ENCODE data around the gene THSD4.

Gene THSD4

GRCh38 chr15:71332431-71333004 is 217.2 kb downstream of the THSD4 start:
- Histone ChIP-seq H3K36me3 (replicated peaks) (no peaks in the 10 kb centered on the region), H3K4me1 (peaks cover 16% of the 10 kb centered on the region; the same call in 1 of the 2 replicates), H3K4me3 (no peak overlapping the region), H3K27me3 (ENCODE audit: low read depth) (no peaks in the 10 kb centered on the region), H3K9me3 (no peaks in the 10 kb centered on the region)
- in situ Hi-C loops (cut with MboI; ENCODE audit: low sequenced_read_pairs), result no loop called here
- DNase-seq (ENCODE audit: low spot score in 2 of 2), result no peak

GRCh38 chr15:71333136-71333700 is 217.9 kb downstream of the THSD4 start:
- Histone ChIP-seq H3K36me3 (replicated peaks) (no peaks in the 10 kb centered on the region), H3K9me3 (no peaks in the 10 kb centered on the region), H3K4me3 (no peak overlapping the region), H3K4me1 (peaks cover 16% of the 10 kb centered on the region; the same call in 1 of the 2 replicates), H3K27me3 (ENCODE audit: low read depth) (no peaks in the 10 kb centered on the region)
- DNase-seq (ENCODE audit: low spot score in 2 of 2), result no peak
- in situ Hi-C loops (cut with MboI; ENCODE audit: low sequenced_read_pairs), result no loop called here

- DNase-seq (ENCODE audit: low spot score in 2 of 2), result no peak
- Histone ChIP-seq H3K9me3 (no peaks in the 10 kb centered on the region), H3K4me3 (no peak overlapping the region), H3K4me1 (peaks cover 16% of the 10 kb centered on the region; the same call in 1 of the 2 replicates), H3K27me3 (ENCODE audit: low read depth) (no peaks in the 10 kb centered on the region), H3K36me3 (replicated peaks) (no peaks in the 10 kb centered on the region)
- in situ Hi-C loops (cut with MboI; ENCODE audit: low sequenced_read_pairs), result no loop called here
Observed at GRCh38 chr15:71333839-71334238, 218.6 kb downstream of the THSD4 start.

- in situ Hi-C loops (cut with MboI; ENCODE audit: low sequenced_read_pairs), result no loop called here
- Histone ChIP-seq H3K36me3 (replicated peaks) (no peaks in the 10 kb centered on the region), H3K4me3 (no peak overlapping the region), H3K27me3 (ENCODE audit: low read depth) (no peaks in the 10 kb centered on the region), H3K4me1 (peaks cover 16% of the 10 kb centered on the region; the same call in 1 of the 2 replicates), H3K9me3 (no peaks in the 10 kb centered on the region)
- no peak for DNase-seq (ENCODE audit: low spot score in 2 of 2)
Observed at GRCh38 chr15:71334434-71334833, 219.2 kb downstream of the THSD4 start.

- DNase-seq (ENCODE audit: low spot score in 2 of 2), result no peak
- in situ Hi-C loops (cut with MboI; ENCODE audit: low sequenced_read_pairs), result no loop called here
- H3K4me1 ChIP-seq, result peaks cover 13% of the 10 kb centered on the region; the same call in 1 of the 2 replicates
- no peaks in the 10 kb centered on the region for H3K36me3 ChIP-seq (replicated peaks)
- no peaks in the 10 kb centered on the region for H3K9me3 ChIP-seq
- no peak overlapping the region for H3K4me3 ChIP-seq
- no peaks in the 10 kb centered on the region for H3K27me3 ChIP-seq (ENCODE audit: low read depth)
Observed at GRCh38 chr15:71334873-71335272, 219.6 kb downstream of the THSD4 start.

GRCh38 chr15:71335591-71335990 is 220.3 kb downstream of the THSD4 start:
- Histone ChIP-seq H3K27me3 (ENCODE audit: low read depth) (no peaks in the 10 kb centered on the region), H3K36me3 (replicated peaks) (no peaks in the 10 kb centered on the region), H3K9me3 (no peaks in the 10 kb centered on the region), H3K4me1 (peaks cover 12% of the 10 kb centered on the region; the same call in 1 of the 2 replicates), H3K4me3 (no peak overlapping the region)
- DNase-seq (ENCODE audit: low spot score in 2 of 2), result no peak
- in situ Hi-C loops (cut with MboI; ENCODE audit: low sequenced_read_pairs), result no loop called here

- no peak overlapping the region for H3K4me3 ChIP-seq
- H3K36me3 ChIP-seq (replicated peaks), result no peaks in the 10 kb centered on the region
- peaks cover 4% of the 10 kb centered on the region; the same call in 1 of the 2 replicates for H3K4me1 ChIP-seq
- DNase-seq (ENCODE audit: low spot score in 2 of 2), result no peak
- in situ Hi-C loops (cut with MboI; ENCODE audit: low sequenced_read_pairs), result no loop called here
- no peaks in the 10 kb centered on the region for H3K27me3 ChIP-seq (ENCODE audit: low read depth)
- H3K9me3 ChIP-seq, result no peaks in the 10 kb centered on the region
Observed at GRCh38 chr15:71336671-71337070, 221.4 kb downstream of the THSD4 start.

- H3K9me3 ChIP-seq, result no peaks in the 10 kb centered on the region
- no peak overlapping the region for H3K4me3 ChIP-seq
- no peaks in the 10 kb centered on the region for H3K36me3 ChIP-seq (replicated peaks)
- H3K27me3 ChIP-seq (ENCODE audit: low read depth), result no peaks in the 10 kb centered on the region
- in situ Hi-C loops (cut with MboI; ENCODE audit: low sequenced_read_pairs), result no loop called here
- 0 out of 2 replicates have a peak, but pooled peaks cover 4% of the 10 kb centered on the region for H3K4me1 ChIP-seq
- no peak for DNase-seq (ENCODE audit: low spot score in 2 of 2)
Observed at GRCh38 chr15:71337197-71337845, 222.1 kb downstream of the THSD4 start.

GRCh38 chr15:71338265-71338664 is 223.0 kb downstream of the THSD4 start:
- Histone ChIP-seq H3K36me3 (replicated peaks) (no peaks in the 10 kb centered on the region), H3K27me3 (ENCODE audit: low read depth) (no peaks in the 10 kb centered on the region), H3K4me3 (no peak overlapping the region), H3K4me1 (0 out of 2 replicates have a peak, but pooled peaks cover 4% of the 10 kb centered on the region), H3K9me3 (no peaks in the 10 kb centered on the region)
- no peak for DNase-seq (ENCODE audit: low spot score in 2 of 2)
- in situ Hi-C loops (cut with MboI; ENCODE audit: low sequenced_read_pairs), result no loop called here

GRCh38 chr15:71338827-71339542 is 223.7 kb downstream of the THSD4 start:
- Histone ChIP-seq H3K4me1 (0 out of 2 replicates have a peak, but pooled peaks cover 4% of the 10 kb centered on the region), H3K4me3 (no peak overlapping the region), H3K9me3 (no peaks in the 10 kb centered on the region), H3K27me3 (ENCODE audit: low read depth) (no peaks in the 10 kb centered on the region), H3K36me3 (replicated peaks) (no peaks in the 10 kb centered on the region)
- DNase-seq (ENCODE audit: low spot score in 2 of 2), result no peak
- in situ Hi-C loops (cut with MboI; ENCODE audit: low sequenced_read_pairs), result no loop called here

GRCh38 chr15:71341811-71342550 is 226.7 kb downstream of the THSD4 start:
- Histone ChIP-seq H3K36me3 (replicated peaks) (no peaks in the 10 kb centered on the region), H3K9me3 (no peaks in the 10 kb centered on the region), H3K4me1 (0 out of 2 replicates have a peak, but pooled peaks cover 4% of the 10 kb centered on the region), H3K27me3 (ENCODE audit: low read depth) (no peaks in the 10 kb centered on the region), H3K4me3 (no peak overlapping the region)
- DNase-seq (ENCODE audit: low spot score in 2 of 2), result no peak
- in situ Hi-C loops (cut with MboI; ENCODE audit: low sequenced_read_pairs), result no loop called here

- H3K4me3 ChIP-seq, result no peak overlapping the region
- in situ Hi-C loops (cut with MboI; ENCODE audit: low sequenced_read_pairs), result no loop called here
- H3K36me3 ChIP-seq (replicated peaks), result no peaks in the 10 kb centered on the region
- no peaks in the 10 kb centered on the region for H3K27me3 ChIP-seq (ENCODE audit: low read depth)
- no peak for DNase-seq (ENCODE audit: low spot score in 2 of 2)
- no peaks in the 10 kb centered on the region for H3K4me1 ChIP-seq
- H3K9me3 ChIP-seq, result no peaks in the 10 kb centered on the region
Observed at GRCh38 chr15:71342658-71343057, 227.4 kb downstream of the THSD4 start.

GRCh38 chr15:71344316-71344715 is 229.0 kb downstream of the THSD4 start:
- Histone ChIP-seq H3K4me1 (no peaks in the 10 kb centered on the region), H3K9me3 (no peaks in the 10 kb centered on the region), H3K36me3 (replicated peaks) (no peaks in the 10 kb centered on the region), H3K27me3 (ENCODE audit: low read depth) (no peaks in the 10 kb centered on the region), H3K4me3 (no peak overlapping the region)
- no peak for DNase-seq (ENCODE audit: low spot score in 2 of 2)
- in situ Hi-C loops (cut with MboI; ENCODE audit: low sequenced_read_pairs), result no loop called here

All from HAP-1 (cell line).